ENCODE results near the gene FSTL4.

The FSTL4 gene

DNA sequence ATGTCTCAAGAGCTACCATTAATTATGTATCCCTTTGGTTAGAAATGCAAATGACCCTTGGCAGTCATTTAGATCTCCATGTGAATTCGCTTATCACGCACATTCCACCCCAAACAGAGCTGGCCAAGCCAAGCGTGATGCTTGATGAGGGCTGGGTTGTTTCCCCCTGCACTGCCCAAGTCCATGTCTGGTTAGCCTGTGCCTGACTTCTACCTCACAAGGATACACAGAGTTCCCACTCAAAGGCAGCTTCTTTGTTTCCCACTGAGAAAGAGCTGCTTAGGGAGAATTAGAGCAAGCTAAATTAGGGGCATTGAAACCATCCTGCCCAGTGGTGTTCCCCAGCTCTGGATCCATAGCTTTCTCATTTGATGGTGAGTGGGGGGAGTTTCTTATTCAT lies 87.2 kb downstream of the FSTL4 start:
- in situ Hi-C loops (cut with HindIII; ENCODE audit: low pct_ligation_motif_present, low pct_unique_long_range_greater_than_20kb, low sequenced_read_pairs) = no loop called here
- DNase-seq = no peak

DNA sequence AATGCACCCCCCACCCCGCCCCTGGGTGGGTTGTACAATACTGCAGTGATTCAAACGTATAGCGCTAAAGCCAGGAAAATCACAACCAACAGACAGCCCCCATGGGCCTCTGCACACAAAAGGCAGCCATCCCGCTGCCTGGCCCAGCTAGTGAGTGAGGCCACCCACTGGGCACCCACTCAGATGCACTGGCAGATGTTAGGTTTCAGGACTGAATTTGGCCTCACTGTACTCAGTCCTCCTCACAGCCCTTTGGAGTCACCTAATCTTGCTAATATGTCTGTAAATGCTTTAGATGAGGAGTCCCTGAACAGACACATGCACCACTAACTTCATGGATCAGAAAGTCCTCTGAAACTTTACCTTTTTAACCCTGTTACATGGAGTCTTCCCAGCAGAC lies 87.7 kb downstream of the FSTL4 start:
- no peak for DNase-seq
- in situ Hi-C loops (cut with HindIII; ENCODE audit: low pct_ligation_motif_present, low pct_unique_long_range_greater_than_20kb, low sequenced_read_pairs) = no loop called here

DNA sequence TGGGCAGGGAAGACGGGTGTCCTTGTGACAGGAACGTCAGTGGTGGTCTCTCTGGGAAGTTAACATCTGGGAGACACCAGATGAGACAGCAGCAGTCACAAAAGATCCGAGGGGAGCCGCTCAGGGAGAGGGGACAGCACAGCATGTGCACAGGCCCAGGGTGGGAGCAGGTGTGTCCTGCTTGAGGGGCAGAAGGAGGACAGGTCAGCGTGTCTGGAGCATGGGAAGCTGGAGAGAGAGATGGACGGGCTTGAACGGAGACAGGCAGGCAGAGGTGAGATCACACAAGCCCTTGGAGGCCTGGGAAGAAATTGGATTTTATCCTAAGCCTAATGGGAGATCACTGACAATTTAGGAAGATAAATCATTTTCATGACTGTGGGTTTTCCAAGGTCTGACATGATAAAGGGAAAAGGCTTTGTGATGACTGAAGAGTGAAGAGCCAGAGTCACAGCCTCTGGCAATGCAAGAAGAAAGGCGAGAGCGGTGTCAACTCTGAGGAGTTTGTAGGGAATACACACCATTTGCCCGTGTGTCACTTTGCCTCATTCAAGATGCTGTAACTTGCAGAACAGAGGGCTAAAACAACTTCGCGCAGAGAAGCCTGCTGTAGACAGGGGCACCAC lies 88.3 kb downstream of the FSTL4 start:
- in situ Hi-C loops (cut with HindIII; ENCODE audit: low pct_ligation_motif_present, low pct_unique_long_range_greater_than_20kb, low sequenced_read_pairs) = no loop called here
- no peak for DNase-seq

DNA sequence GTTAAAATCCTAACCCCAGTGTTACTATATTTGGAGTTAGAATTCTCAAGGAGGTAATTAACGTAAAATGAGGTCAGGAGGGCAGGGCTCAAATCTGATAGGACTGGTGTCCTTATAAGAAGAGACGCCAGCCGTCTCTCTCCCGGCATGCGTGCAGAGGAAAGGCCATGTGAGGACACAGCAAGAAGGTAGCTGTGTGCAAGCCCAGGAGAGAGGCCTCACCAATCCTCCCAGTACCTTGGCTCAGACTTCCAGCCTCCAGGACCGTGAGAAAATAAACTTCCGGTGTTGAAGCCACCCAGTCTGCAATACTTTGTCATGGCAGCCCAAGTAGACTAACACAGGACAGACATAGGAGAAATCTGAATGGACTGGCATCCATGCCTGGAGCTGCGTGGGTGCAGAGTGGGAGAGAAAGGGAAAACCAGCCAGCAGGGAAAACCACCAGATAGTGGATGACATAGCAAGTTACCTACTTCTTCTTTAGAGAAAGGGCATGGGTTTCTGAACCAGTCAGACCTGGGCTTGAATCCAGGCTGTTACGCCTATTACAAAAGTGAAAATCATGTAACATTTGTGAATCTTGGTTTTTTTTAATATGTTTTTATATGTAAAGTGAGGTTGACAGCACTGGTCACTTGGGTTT lies 89.2 kb downstream of the FSTL4 start:
- no peak for DNase-seq
- in situ Hi-C loops (cut with HindIII; ENCODE audit: low pct_ligation_motif_present, low pct_unique_long_range_greater_than_20kb, low sequenced_read_pairs) = no loop called here

DNA sequence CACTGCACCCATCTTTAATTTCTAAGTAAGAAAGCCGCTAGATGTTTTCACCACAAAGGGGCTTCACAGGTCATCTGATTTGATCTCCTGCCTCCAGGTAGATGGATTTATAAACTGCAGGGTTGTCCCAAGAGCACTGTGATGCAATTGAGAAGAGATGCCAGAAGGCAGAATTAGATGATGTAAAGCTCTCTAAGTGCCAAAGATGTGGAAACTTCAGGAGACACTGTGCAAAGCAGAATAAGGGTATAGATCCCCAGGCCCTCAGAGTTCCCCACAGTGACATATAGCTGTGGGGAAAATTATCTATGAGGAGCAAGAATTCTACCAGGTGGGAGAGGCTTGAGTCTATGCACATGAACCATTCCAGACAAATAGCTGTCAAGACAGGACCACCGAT lies 90.5 kb downstream of the FSTL4 start:
- in situ Hi-C loops (cut with HindIII; ENCODE audit: low pct_ligation_motif_present, low pct_unique_long_range_greater_than_20kb, low sequenced_read_pairs) = no loop called here

DNA sequence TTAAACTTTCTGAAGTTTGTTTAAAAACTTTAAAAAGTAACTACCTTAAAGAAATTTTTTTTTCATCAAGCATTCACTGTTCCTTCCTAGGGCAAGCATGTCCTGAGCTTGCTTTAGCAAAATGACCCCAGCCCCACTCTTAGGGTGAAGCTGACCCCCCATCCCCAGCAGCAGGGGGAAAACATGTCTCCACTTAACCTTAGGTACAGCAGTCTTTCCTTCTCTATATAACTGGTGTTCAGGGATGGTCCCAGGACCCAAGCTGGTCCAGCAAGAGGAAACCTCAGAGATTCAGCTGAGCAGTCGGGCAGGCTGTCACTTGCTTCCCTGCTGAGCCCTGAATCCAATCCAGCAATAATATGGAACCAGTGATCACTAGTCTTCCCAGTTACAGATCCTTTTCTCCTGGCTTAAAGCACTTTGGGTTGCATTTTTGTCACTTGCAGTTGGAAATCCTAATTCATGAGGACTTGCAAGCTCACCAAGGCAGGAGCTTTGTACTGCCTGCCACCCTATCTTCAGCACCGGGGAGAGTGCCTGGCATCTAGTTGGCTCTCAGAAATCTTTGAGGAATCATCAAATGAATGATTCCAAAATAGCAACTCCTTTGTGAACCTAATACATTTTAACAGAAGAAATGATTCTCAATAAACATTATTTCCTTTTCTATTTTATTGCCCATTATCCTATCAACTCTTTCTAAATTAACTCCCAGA lies 91.2 kb downstream of the FSTL4 start:
- in situ Hi-C loops (cut with HindIII; ENCODE audit: low pct_ligation_motif_present, low pct_unique_long_range_greater_than_20kb, low sequenced_read_pairs) = no loop called here
- DNase-seq = no peak

More for the DNA sequence above, 90.5 kb downstream of the FSTL4 start:
- no peak for DNase-seq

DNA sequence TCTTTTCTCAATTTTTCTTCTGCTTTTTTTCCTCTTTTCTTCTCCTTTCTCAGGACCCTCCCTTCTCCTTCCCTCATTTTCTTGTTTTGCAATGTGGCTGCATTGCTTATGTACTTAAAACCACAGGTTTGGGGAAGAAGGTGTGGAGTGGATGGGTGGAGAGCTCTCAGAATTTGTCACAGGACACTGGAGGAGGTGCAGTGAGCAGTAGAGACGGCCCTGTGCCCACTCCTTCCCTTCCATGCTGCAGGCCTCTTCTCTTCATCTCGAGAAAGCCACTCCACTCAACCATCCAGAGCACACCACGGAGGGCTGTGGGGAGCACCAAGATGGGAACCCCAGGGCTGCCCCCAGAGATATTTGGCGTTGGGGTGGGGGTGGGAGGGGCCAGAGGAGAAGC lies 92.3 kb downstream of the FSTL4 start:
- no peak for DNase-seq
- in situ Hi-C loops (cut with HindIII; ENCODE audit: low pct_ligation_motif_present, low pct_unique_long_range_greater_than_20kb, low sequenced_read_pairs) = no loop called here

DNA sequence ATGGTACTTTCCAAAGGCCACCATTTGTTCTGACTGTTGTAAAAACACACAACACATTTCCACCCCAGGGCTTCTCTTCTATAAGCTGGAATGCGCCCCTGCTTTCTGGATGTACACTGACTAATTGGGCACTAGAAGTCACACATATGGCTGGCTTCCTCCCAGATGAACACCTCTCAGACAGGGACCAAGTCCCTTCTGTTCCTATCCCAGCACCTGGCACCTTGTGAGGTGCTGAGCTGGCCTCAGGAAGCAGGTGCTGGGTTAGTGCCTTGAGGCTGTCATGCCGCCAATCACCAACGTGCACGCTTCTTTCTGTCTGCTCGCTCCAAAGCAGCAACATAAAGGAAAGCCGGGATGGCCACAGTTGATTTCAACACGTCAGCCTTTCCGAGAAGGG lies 93.2 kb downstream of the FSTL4 start:
- in situ Hi-C loops (cut with HindIII; ENCODE audit: low pct_ligation_motif_present, low pct_unique_long_range_greater_than_20kb, low sequenced_read_pairs) = no loop called here
- DNase-seq = no peak

DNA sequence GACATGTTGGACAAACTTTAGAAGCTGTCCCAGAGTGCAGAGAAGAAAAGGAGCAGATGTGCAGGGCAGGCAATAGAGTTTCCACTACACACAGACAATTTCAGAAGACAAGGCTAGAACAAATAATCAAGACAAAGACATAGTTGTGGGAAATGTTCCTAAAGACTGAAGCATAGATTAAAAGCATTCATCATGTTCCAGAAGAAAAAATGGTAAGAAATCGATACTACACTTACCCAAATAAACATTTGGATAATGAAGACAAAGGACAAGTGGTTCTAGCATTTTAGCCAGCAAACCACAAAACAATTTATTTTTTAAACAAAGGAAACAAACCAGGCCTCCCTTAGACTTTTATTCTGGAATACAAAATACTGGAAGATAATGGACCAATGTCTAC lies 97.9 kb downstream of the FSTL4 start:
- DNase-seq = no peak
- in situ Hi-C loops (cut with HindIII; ENCODE audit: low pct_ligation_motif_present, low pct_unique_long_range_greater_than_20kb, low sequenced_read_pairs) = no loop called here

DNA sequence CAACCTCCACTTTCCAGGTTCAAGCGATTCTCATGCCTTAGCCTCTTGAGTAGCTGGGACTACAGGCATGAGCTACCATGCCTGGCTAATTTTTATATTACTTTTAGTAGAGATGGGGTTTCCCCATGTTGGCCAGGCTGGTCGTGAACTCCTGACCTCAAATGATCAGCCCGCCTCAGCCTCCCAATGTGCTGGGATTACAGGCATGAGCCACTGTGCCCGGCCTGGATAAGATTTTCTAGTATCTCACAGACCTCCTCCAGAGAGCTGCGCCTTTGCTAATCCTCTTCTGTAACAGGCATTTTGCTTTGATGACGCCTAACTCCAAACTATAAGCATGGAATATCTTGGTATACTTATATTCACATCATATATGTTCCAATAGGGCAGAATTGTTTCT lies 99.4 kb downstream of the FSTL4 start:
- in situ Hi-C loops (cut with HindIII; ENCODE audit: low pct_ligation_motif_present, low pct_unique_long_range_greater_than_20kb, low sequenced_read_pairs) = no loop called here
- no peak for DNase-seq

DNA sequence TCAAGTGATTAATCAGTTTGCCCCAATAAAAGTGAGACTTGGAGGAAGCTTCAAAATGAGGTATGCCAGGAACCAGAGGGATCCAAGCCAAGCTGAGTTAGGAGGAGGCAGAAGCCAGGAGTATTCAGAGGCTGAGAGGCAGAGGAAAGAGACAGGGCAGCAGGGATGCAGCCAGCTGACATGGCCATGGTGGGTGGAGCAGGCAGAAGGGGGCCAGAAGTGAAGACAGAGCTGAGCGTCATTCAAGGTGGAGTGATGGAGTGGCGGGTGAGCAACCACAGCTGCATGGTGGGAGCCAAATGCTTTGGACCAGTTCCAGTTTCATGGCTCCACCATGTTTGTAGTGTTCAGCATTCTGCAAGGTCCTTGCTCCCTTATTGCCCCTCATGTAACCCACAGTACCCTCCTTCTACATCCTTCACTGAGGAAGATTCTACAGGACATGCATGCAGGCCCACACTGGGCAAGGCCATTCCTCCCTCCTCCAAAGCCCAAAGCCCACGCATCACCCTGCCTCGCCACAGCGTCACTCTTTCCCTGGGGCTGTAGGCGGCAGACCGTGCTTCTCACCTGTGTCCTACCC lies 100.6 kb downstream of the FSTL4 start:
- no peak for DNase-seq
- in situ Hi-C loops (cut with HindIII; ENCODE audit: low pct_ligation_motif_present, low pct_unique_long_range_greater_than_20kb, low sequenced_read_pairs) = no loop called here

DNA sequence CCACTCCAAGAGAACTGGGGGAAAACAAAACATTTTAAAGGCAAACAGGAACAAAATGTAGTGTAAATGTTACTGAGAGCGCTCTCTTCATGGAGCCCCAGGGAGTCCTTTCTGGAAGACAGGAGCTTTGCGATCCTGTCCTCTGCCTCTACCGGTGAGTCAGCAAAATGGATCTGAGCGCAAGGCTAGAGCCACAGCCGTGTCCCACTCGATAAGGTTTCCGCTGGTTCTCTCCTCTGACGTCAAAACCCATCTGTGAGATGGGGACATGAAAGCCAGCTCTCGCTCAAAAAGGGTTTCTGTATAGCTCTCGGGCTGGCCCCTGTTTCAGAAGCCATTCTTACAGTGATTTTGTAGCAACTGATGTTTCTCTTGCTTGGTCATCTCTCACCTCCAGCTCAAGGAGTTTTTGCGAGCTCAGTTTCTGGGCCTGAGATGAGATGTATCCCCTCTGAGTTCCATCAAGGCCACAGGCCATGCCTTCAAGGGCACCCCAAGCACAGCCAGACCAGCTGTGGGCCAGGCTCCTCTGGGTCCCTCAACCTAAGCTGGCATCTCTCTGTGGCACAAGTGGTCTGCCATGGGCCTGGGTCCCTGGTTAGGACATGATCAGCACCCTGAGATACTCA lies 101.6 kb downstream of the FSTL4 start:
- DNase-seq = no peak
- in situ Hi-C loops (cut with HindIII; ENCODE audit: low pct_ligation_motif_present, low pct_unique_long_range_greater_than_20kb, low sequenced_read_pairs) = no loop called here

DNA sequence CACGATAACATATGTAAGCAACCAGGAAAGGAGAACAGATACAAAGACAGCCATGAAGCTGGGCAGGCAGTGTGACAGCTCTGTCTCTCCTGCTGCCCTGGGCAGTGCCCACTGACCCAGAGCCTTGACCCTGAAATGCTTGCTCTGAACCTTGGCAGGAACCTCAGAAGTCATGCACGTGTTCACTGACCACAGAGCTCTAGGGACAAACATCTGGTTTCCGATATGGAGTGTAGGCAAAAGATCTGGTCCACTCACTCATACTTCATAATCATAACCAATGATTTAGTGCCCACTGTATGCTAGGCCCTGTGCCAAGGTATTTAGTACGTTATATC lies 102.6 kb downstream of the FSTL4 start:
- in situ Hi-C loops (cut with HindIII; ENCODE audit: low pct_ligation_motif_present, low pct_unique_long_range_greater_than_20kb, low sequenced_read_pairs) = no loop called here
- DNase-seq = no peak

DNA sequence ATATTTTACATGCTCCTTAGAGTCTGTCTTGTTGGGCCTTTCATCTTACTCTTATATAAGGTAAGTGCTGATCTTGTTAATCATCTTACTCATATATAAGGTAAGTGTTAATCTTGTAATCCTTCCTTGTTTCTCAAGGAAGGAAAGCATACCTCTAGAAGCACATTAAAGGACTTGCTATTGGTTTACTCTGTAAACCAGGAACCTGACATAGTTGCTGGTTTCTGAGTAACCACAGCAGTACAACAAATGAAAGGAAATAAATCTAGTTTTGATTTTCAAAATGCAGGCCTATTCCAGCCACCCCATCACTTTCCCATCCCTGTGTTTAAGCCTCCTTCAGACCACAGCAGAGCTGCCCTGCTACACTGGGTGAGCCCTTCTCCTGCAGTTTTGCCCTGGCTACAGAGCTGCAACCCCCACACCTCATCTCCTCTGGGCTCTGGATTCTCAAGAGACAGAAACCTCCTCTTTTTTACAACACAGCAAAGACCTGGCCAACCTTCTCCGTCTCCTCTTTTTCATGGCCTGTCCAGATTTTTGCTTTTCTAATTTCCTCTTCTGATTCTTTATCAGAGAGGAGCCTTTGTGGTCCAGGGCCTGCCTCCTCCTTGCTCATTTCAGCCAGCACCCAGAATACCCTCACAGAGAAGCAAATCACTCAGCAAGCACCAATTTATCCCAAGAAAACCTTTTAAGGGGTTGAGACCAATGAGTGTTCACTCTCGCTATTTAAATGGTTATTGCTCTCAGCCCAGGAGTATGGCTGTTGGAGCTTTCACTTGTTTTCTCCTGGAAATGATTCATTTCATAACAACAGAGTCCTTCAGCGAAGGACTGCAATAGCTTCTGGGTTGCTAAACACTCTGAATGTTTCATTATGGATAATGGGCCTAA lies 103.2 kb downstream of the FSTL4 start:
- no peak for DNase-seq
- in situ Hi-C loops (cut with HindIII; ENCODE audit: low pct_ligation_motif_present, low pct_unique_long_range_greater_than_20kb, low sequenced_read_pairs) = no loop called here

DNA sequence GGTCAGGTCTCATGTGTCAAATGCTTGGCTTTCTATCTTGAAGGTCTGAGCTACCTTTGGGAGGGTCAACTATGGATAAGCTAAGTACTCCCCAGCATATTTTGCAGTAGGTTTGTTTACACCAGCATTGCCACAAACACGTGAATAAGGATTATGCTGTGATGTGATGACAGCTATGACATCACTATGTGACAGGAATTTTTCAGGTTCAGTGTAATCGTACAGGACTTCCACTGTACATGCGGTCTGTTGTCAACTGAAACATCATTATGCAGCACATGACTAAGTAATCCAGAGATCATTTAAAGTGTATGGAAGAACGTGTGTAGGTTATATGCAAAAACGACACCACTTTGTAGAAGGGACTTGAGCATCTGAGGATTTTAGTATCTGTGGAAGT lies 104.0 kb downstream of the FSTL4 start:
- in situ Hi-C loops (cut with HindIII; ENCODE audit: low pct_ligation_motif_present, low pct_unique_long_range_greater_than_20kb, low sequenced_read_pairs) = no loop called here
- no peak for DNase-seq

DNA sequence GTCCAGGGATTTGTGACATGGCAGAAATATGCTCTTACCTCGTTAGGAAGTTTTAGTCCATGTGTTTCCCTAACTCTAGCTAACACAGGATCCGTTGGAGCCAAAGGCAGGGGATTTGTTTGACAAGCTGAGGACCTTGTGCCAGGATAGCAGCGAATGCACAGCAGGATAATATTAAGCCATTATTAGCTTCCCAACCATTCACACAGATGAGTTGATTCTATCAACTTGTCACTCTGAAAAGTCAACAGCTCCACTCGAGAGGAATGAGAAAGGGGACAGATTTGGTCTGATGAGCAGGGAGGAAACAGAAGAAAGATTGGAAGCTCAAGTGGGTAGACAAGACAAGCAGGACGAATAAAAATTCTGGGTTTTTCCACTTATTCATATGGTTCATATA lies 106.2 kb downstream of the FSTL4 start:
- in situ Hi-C loops (cut with HindIII; ENCODE audit: low pct_ligation_motif_present, low pct_unique_long_range_greater_than_20kb, low sequenced_read_pairs) = no loop called here
- DNase-seq = no peak

DNA sequence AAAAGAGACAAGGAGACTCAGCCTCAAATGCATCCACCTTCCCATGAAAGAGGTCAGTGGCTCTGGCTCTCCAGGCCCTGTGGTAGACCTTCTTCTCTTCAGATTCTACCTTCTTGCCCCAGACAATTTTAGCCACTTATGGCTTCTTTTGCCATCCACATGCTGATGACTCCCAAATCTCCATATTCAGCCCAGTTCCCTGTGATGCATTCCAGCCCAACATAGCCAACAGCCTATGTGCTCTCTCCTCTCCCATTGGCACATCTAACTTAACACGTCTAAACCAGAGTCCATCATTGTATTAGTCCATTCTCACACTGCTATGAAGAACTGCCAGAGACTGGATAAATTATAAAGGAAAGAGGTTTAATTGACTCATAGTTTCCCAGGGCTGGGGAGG lies 108.8 kb downstream of the FSTL4 start:
- in situ Hi-C loops (cut with HindIII; ENCODE audit: low pct_ligation_motif_present, low pct_unique_long_range_greater_than_20kb, low sequenced_read_pairs) = no loop called here

DNA sequence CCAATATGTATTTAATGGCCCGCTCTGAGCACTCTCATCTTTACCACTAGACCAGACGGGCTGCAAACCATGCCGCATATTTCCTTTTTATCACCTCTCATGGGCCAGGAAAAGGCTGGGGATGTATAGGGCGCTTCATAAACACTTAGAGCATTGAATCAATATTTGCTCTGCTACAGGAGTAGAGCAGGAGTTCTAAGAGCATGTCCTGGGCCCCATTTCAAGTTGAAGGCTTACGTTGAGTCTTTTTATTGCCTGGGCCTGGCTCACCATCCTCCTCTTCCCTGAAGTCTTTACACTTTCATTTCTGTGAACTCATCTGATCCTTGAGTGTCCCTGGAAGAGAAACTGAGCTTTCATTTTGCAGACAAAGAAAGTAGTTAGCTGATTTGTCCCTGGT lies 112.4 kb downstream of the FSTL4 start:
- no peak for DNase-seq
- in situ Hi-C loops (cut with HindIII; ENCODE audit: low pct_ligation_motif_present, low pct_unique_long_range_greater_than_20kb, low sequenced_read_pairs) = no loop called here

More for the DNA sequence above, 108.8 kb downstream of the FSTL4 start:
- no peak for DNase-seq
